ENCODE measurements around the gene SFI1. TPM values are rescaled to one million over a fixed set of nuclear protein-coding genes. Genes with fewer than 3 reads are reported as not detected.
A peak's percentile ranks its signal among the peaks of the same experiment; 100 is the strongest.
"Not testable (repeated sequence)": the region's sequence is repeated elsewhere in the genome, so short reads cannot be mapped to it uniquely, and the experiment has no call there.

SFI1 gene
- total RNA-seq, 1 experiment from 2014 or later = 61.6 TPM

- no peak for TF ChIP-seq CTCF (conservative IDR thresholded peaks at IDR 0.05; ENCODE audit: low read depth, low read length)
- Histone ChIP-seq H3K27me3 (replicated peaks; ENCODE audit: insufficient read depth, low read depth, low read length, poor library complexity) (no peaks in the 10 kb centered on the region), H3K36me3 (ENCODE audit: insufficient read depth, low read length, poor library complexity, severe bottlenecking) (peaks cover 6% of the 10 kb centered on the region), H3K9me3 (ENCODE audit: low read depth, low read length, poor library complexity, severe bottlenecking) (no peaks in the 10 kb centered on the region), H3K4me3 (ENCODE audit: low read depth, low read length, poor library complexity, severe bottlenecking) (no peak overlapping the region), H3K4me1 (ENCODE audit: insufficient read depth, low read length, poor library complexity, severe bottlenecking) (no peaks in the 10 kb centered on the region), H3K27ac (ENCODE audit: low read depth, low read length, poor library complexity, severe bottlenecking) (no peak overlapping the region)
- ChIA-PET CTCF (no interaction called here), POLR2A (ENCODE audit: low non-redundant PET) (interaction anchor here (0.5 kb wide), 1 partner anchor 9 kb away, joined by 3 read pairs; no protein-coding TSS in a partner anchor)
- intact Hi-C loops (cut with micrococcal nuclease; ENCODE audit: unreplicated experiment) = no loop called here
- BruUV-seq (replicated peaks) = no TSS peak
- no peak for DNase-seq (ENCODE audit: low spot score)
These were observed 158.1 kb downstream of the SFI1 start for GRCh38 chr22:31654408-31654807.

- CTCF ChIA-PET = no interaction called here
- no peak overlapping the region for H3K27ac ChIP-seq (ENCODE audit: low read depth, low read length, poor library complexity, severe bottlenecking)
- no peaks in the 10 kb centered on the region for H3K9me3 ChIP-seq (ENCODE audit: low read depth, low read length, poor library complexity, severe bottlenecking)
- H3K4me3 ChIP-seq (ENCODE audit: low read depth, low read length, poor library complexity, severe bottlenecking) = no peak overlapping the region
- H3K4me1 ChIP-seq (ENCODE audit: insufficient read depth, low read length, poor library complexity, severe bottlenecking) = peaks cover 5% of the 10 kb centered on the region
- TF ChIP-seq EZH2 (IDR thresholded peaks at IDR 0.05; ENCODE audit: borderline replicate concordance, low read depth, low read length, poor library complexity, severe bottlenecking) (no peak), CTCF (conservative IDR thresholded peaks at IDR 0.05; ENCODE audit: low read depth, low read length) (no peak)
- BruUV-seq (replicated peaks) = no TSS peak
- no peaks in the 10 kb centered on the region for H3K27me3 ChIP-seq (replicated peaks; ENCODE audit: insufficient read depth, low read depth, low read length, poor library complexity)
- intact Hi-C loops (cut with micrococcal nuclease; ENCODE audit: unreplicated experiment) = no loop called here
- no peak for DNase-seq (ENCODE audit: low spot score)
- H3K36me3 ChIP-seq (ENCODE audit: insufficient read depth, low read length, poor library complexity, severe bottlenecking) = no peaks in the 10 kb centered on the region
- POLR2A ChIA-PET (ENCODE audit: low non-redundant PET) = no interaction called here
These were observed 162.9 kb downstream of the SFI1 start for GRCh38 chr22:31659246-31659645.

GRCh38 chr22:31660860-31661341, 164.6 kb downstream of the SFI1 start:
- H3K27ac ChIP-seq (ENCODE audit: low read depth, low read length, poor library complexity, severe bottlenecking); CTCF ChIA-PET; BruUV-seq (replicated peaks); H3K4me1 ChIP-seq (ENCODE audit: insufficient read depth, low read length, poor library complexity, severe bottlenecking); DNase-seq (ENCODE audit: low spot score); POLR2A ChIA-PET (ENCODE audit: low non-redundant PET); H3K36me3 ChIP-seq (ENCODE audit: insufficient read depth, low read length, poor library complexity, severe bottlenecking); H3K9me3 ChIP-seq (ENCODE audit: low read depth, low read length, poor library complexity, severe bottlenecking); H3K27me3 ChIP-seq (replicated peaks; ENCODE audit: insufficient read depth, low read depth, low read length, poor library complexity): not testable (repeated sequence)
- H3K4me3 ChIP-seq (ENCODE audit: low read depth, low read length, poor library complexity, severe bottlenecking) = peak overlapping the region; percentile 76
- intact Hi-C loops (cut with micrococcal nuclease; ENCODE audit: unreplicated experiment) = loop anchor here (10.0 kb wide), 2 partner anchors 414 to 814 kb away; partner anchors contain the start of gene FBXO7
